GM12891 (cell line): ENCODE measurements around the gene CTNS.

ENCODE experiments used
- POLR2AphosphoS5 ChIP-seq: IDR thresholded peaks from 2 replicates; pipeline ENCODE4 v1.6.1; 2011; ENCODE audit warnings: low read depth, low read length, control low read depth
- SPI1 ChIP-seq: IDR thresholded peaks from 2 replicates; pipeline ENCODE4 v1.6.1; 2011; ENCODE audit warnings: low read depth, low read length, control low read depth
- TAF1 ChIP-seq: IDR thresholded peaks from 2 replicates; pipeline ENCODE4 v1.6.1; 2011; ENCODE audit warnings: low read depth, low read length, control low read depth

DNA sequence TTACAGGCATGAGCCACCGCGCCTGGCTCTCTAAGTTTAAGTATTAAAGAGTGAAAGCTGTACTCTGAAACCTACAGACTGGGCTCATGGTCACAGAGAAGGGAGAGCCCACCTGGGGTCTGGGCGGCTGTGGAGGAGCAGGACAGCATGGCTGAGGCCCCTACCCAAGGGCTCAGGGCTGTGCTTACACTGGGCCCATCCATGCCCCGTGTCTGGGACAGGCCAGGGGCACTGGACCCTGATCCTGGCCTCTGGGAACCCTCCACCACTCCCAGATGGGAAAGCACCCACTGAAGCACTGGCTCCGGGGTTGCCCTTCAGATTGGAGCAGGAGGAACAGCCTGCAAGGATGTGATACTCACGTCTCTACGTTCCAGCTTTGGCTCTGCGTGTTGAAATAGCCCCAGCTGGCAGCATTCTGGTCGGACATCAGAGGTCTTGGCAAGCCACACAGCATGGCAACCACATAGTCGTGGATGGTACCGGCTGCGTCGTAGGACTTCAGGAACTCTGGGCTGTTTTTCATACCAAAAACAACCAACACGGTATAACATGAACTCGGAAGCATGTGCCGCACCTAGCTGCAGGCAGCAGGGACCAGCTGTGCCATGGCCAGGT is 13.5 kb upstream of the CTNS start:
- TF ChIP-seq TAF1 (no peak), SPI1 (no peak), POLR2AphosphoS5 (no peak)
